Subcutaneous adipose tissue (tissue), 4 donors: ENCODE data around the gene RBM22. TPM values are rescaled to one million over a fixed set of nuclear protein-coding genes. Genes with fewer than 3 reads are reported as not detected.

ENCODE experiments used
- total RNA-seq, 4 donors: library from RNA; depleted of rRNA; stranded (reverse); fragments of >200 nt; gene quantifications; one replicate each; pipeline ENCODE4 v1.1.0, GENCODE V29; 2016
- TF ChIP-seq, protein P1 (sequence below): fragments of 450-650 bp; IDR thresholded peaks from one replicate; pipeline ENCODE4 v1.5.1; 2016; ENCODE audit warnings: low read depth, mild to moderate bottlenecking, control low read depth, antibody characterized with exemption, moderate library complexity

The RBM22 gene
- total RNA-seq, 4 donors from 2014 or later: 32.8 to 35.5 (median 34.4) TPM

DNA sequence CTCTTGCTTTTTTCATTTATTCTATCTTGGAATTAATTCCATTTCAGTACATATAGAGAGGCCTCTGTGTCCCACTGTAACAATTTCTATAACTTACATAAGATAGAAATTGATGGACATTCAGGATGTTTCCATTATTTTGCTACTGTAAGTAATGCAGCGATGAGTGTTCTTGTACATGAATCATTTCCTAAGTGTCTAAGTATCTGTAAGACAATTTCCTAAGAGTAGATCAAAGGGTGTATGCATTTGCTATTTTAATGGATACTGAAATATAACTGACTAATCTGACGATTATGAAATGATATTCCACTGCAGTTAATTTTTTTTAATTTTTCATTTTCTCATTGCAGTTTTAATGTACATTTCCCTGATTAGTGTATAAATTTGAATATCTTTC is 23.0 kb upstream of the RBM22 start:
- TF ChIP-seq, protein P1, sequence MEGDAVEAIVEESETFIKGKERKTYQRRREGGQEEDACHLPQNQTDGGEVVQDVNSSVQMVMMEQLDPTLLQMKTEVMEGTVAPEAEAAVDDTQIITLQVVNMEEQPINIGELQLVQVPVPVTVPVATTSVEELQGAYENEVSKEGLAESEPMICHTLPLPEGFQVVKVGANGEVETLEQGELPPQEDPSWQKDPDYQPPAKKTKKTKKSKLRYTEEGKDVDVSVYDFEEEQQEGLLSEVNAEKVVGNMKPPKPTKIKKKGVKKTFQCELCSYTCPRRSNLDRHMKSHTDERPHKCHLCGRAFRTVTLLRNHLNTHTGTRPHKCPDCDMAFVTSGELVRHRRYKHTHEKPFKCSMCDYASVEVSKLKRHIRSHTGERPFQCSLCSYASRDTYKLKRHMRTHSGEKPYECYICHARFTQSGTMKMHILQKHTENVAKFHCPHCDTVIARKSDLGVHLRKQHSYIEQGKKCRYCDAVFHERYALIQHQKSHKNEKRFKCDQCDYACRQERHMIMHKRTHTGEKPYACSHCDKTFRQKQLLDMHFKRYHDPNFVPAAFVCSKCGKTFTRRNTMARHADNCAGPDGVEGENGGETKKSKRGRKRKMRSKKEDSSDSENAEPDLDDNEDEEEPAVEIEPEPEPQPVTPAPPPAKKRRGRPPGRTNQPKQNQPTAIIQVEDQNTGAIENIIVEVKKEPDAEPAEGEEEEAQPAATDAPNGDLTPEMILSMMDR: no peak

DNA sequence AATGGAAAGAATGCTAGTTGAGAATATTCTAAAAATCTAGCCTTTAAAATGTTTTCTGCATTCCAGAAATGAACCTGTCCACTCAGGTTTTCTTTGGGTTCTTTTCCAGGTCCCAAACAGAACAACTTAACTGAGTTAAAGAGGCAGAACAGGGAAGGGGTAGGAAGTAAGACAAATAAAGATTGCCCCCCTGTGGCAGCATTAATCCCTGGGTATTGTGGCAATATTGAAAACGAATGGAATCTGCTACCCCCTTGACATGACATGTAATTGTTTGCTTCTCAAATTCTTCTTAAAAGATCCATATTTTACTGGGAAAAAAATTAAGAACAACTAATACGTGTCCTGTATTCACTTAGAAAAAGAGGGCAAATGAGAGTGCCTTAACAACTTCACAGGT is 9.3 kb upstream of the RBM22 start:
- TF ChIP-seq, protein P1: no peak

DNA sequence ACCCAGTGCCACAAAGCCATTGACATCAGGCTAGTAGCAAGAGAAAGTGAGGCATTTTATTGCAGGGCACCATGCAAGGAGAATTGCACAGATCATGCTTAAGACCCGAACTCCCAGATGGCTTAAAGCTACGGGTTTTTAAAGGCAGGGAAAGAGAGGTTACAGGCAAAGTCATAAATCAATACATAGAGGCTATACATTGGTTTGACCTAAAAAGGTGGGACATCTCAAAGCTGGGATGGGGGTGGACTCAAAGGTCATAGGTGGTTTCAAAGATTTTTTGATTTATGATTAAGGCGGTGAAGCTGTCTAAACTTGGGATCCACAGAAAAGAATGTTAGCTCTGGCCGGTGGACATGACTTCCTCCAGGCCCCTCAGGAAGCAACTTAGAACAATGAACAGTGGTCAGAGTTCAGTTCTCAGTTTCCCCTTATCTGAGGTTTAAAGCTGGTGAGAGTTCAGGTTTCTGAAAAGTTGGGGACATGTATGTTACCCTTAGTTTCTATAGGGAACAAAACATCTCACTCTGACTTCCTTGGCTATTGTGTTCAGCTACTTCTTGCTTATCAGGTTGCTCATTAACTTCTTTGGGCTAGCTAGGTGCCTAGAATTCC is 6.0 kb upstream of the RBM22 start:
- TF ChIP-seq, protein P1: no peak

DNA sequence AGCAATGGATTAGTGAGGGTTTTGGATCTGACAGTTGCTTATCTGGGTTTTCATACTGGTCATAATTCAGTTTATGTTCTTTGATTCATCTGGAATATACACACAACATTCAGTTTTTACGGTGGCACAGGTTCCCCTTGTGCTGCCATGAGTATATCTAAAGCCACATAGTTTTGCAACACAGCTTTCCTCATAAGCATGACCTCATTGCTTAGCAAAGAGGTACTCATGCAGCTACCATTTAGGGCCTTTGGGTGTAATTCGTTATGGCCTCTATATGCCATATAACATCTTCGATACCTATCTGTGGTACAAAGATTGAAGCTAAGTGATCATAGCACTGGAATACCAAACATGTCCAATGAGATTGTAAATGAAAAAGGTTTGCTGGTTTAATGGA is 2.9 kb upstream of the RBM22 start:
- TF ChIP-seq, protein P1: no peak

DNA sequence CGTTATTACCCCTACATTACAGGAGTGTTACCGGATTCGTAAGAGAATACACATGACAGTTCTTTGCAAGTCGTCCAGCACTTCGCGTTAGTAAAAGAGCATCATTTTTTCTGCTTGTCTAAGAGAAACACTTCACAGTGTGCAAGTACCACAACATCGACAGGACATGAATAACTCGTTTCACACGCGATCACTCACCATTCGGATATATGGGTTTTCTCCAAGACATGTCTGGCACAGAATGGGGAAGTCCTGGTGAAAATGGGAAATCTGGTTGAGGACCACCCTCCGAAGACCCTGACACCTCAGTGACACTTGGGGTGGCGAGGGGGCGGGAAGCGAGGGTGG is 642 bp downstream of the RBM22 start:
- TF ChIP-seq, protein P1: no peak

DNA sequence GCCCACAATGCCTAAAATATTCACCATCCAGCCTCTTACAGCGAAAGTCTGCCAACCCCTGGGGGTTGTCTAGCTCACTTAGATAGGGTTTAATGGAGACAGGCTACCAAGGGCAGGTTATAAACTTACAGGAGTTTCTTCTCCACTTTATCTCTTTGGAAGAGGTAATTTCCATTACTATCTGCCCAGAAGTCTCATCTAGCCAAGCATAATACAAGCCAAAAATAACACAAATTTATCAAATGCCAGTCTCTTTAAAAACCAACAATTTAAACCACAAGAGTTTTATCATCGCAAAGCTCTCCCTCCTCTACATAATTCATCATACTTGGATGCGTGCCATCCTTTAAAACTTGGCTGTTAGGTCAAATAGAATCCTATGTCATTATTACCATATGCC is 6.2 kb downstream of the RBM22 start:
- TF ChIP-seq, protein P1: no peak

DNA sequence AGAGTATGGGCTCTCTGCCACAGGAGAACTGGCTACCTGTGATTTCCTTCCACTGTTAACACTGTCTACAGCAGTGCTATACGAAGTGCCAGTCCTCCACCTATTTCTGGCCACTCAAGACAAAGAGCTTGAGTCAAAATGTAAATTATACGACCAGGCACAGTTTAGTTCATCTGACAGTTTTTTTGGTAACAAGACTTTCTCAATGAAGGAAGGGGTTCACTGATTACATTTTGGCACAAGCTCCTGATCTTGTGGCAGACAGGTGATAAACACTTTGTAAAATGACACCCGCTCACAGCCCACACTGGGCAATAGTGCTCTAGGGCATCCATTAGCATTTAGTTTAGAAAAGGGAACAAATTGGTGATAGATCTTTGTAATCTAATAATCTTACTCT is 8.6 kb downstream of the RBM22 start:
- TF ChIP-seq, protein P1: no peak
